GOT3 (cell line): Measurements from ENCODE around the gene PIK3AP1.

ENCODE experiments used
- DNase-seq: peaks from one replicate; lab custom pipeline; 2025; ENCODE audit warnings: mixed read lengths; lab: John Stamatoyannopoulos, UW

The PIK3AP1 gene

DNA sequence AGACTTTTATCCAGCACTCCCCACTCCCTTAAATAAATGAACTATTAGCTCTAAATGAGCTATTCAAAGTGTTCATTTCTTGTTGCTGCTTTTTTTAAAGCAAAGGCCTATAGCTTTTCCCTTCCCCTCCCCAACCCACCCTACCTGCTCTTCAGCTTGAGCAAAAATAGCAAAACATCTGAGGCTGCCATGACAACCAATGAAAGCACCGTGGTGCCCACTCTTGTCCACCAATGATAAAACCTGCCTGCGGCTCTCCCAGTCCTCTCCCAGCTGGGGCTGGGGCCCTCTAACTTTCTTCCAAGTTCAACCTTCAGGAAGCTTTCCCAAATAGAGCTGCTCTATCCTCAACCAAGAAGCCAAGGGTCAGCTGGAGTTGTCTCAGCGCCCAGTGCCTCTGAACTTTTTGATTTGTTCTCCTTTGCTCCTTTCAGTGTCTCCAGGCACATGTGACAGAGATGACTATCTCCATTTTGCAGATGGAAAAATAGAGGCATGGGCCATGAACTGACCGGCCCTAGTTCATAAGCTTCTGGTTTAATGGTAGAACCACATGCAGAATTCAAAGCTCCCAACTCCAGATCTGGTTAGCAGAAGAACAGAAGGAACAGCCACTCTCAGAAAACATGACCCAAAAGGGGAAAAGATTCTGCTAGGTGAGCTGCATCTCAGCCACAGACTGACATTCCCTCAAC lies 47.7 kb downstream of the PIK3AP1 start:
- DNase-seq: no peak

DNA sequence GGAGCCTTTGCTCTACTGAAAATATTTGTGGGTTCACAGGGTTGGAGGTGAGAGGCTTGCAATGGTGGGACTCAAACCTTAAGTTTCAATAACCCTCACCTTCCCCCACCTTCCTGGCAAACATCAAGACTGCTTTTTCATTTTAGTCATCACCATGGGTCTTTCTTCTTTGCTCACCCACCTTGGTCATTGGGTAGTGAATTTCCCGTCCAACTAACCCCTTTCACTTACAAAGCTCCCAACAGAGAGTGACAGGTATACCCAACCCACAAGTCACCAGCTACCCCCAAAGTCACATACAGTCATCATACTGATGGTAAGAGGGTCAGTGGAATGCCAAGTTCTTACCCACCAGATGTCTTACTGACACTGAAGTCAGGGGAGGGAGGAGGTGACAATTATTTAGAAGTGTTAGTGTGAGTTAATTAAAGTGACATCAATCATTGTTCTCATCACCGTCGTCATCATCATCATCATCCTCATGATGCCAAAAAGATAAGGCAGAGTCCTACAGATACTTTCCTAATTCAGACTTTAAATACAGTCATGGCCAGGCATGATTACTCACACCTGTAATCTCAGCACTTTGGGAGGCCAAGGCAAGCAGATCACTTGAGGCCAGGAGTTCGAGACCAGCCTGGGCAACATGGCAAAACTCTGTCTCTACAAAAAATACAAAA lies 49.0 kb downstream of the PIK3AP1 start:
- no peak for DNase-seq

DNA sequence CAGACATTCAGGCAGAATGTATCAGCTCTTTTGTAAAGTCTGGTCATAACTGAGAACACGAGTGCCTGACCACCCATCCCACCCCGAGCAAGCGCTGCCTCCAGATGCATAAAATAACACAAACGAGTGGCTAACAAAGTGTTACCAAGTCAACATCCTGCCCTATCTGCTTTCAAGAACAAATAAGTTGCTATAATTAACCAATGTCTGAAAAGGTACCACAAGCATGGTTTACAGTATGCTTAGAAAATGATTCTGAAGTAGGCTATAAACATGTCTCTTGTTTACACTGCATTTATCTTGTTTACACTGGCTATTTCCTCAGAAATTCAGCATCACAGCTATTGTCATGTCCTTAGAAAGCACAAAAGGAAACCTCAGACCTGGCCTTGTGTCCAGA lies 49.5 kb downstream of the PIK3AP1 start:
- no peak for DNase-seq

DNA sequence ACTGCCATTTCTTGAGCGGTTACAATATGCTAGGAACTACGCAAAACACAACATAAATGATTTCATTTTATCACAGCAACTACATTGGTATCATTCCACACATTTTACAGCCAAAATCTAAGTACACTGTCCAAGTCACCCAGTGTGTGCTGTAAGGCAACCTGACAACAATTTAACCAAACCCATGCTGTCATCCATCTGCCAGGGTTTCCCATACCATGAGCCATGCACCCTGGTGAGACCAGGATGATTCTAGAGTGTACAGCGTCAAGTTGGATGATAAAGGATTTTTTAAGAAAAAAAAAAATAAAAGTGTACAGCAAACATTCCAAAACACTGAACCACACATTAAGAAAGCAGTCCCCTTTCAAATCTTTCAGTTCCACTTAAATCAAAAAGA lies 52.9 kb downstream of the PIK3AP1 start:
- DNase-seq: no peak

DNA sequence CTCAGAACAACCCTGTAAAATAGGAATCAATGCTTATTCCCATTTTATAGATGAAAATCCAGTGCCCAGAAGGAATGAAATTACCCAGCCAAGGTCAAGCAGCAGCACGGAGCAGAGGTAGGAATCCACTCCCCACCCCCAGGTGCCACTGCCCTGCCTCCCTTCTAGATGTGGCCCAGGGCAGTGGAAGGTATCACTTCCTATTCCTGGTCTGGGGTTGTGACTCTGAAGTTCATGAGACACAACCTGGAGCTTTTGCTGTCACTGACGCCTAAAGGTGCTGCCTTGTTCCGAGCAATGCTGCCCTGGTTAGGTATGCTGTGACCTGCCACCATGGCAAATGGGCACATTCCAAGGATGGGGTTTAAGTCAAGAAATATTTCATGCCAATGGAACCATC lies 53.6 kb downstream of the PIK3AP1 start:
- no peak for DNase-seq

DNA sequence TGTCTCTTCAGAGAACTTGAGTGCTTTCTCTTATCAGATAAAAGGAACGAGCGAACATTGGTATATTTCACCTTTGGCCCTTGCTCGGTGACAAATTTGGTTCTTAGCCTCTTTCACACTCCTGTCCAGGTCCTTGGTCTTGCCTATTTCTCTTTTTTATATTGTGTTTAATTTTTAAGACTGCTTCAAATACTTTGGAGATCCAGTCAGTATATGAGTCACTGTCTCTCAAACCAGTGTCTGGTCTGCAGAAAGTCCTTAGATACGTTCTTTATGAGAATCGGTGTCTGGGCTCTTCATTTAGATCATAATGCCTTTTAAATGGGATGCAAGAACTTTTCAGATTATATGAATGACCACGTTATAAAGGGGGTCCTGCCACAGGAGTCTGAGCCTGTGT lies 55.0 kb downstream of the PIK3AP1 start:
- no peak for DNase-seq

DNA sequence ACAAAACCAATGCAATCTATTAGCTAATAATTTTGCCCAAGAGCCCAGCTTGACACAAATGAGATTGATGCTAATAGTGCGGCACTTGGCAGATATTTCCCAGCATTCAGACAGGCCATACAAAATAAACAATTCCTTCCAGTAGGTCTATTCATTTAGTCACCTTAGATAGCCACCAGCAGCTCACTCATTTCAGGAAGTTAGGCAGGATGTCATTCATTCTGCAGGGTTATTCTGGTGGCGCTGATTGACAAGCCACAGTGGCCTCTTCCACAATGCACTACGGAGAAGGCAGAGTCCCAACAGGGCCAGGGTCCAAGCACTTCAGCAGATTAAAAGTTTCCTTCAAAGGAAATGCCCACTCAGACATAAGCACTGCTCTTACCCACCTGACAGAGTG lies 55.8 kb downstream of the PIK3AP1 start:
- no peak for DNase-seq

DNA sequence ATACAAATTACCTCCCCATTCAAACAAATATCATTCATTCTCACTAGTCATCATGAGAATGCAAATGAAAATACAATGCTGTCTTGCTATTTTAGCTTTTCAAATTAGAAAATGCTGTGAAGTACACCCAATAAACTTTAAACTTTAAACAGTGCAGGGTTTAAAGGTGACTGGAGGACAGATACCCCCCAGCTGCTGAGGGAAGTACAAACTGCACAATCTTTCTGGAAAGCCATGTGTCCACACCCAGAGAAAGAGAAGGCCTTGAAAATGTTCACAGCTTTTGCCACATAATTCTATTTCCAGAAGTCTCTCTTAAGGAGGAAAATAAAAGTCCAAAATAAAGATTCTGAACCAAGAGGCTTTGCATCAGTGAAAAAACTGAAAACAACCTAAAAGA lies 56.5 kb downstream of the PIK3AP1 start:
- DNase-seq: no peak

DNA sequence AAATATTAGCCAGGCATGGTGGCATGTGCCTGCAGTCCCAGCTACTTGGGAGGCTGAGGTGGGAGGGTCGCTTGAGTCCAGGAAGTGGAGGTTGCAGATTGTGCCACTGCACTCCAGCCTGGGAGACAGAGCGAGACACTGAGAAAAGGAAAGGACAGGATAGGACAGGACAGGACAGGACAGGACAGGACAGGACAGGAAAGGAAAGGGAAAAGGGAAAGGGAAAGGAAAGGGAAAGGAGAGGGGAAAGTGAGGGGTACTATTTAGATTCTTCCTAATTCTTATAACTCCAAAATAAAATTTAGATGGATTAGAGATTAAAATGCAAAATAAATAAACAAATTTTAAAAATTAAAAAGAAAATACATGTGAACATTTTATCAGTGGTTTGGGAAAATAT lies 58.7 kb downstream of the PIK3AP1 start:
- DNase-seq: no peak

DNA sequence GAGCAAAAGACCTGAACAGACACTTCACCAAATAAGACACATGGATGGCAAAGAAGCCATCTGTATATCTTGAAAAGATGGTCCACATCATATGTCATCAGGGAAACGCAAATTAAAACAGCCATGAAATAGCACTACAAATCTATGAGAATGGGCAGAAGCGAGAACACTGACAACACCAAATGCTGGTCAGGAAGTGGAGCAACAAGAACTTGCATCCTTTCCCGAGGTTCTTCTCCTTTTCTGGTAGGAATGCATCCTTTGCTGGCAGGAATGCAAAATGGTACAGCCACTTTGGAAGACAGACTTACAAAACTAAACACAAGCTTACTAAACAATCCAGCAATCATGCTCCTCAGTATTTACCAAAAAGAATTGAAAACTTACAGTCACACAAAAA lies 60.0 kb downstream of the PIK3AP1 start:
- no peak for DNase-seq

DNA sequence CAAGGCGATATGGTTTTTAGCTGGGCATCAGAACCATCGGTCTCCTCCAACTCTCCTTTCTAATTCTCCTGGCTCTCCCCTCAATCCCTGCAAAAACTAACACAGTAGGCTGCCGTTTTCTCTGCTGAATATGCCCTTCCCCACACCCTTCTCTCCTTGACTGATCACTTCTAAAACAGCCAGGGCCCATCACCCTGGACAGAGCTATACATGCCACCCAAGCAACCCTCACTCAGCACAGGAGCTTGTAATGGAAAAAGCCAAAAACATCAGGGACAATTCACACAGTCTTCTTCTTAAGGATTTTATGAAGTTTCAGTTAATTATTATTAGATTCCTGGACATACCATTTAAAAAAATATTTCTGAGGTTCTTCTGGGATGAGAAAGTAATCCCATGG lies 61.5 kb downstream of the PIK3AP1 start:
- DNase-seq: no peak

DNA sequence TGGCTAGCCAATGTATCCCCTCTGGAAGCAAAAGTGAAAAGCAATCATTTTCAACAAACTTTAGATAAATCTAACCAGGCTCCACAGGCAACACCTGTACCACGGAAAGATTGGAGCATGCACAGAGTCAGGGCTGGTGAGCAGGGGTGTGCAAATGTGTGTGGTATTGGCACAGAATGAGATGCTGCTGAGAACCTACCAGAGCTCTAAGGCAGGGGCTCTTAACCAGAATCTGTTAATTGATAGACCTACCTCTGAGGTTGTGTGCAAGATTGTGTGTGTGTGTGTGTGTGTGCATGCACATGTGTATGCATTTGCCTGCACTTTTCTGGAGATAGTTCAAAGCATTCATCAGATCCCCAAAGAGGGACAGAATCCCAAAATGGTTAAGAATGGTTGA lies 62.9 kb downstream of the PIK3AP1 start:
- no peak for DNase-seq

DNA sequence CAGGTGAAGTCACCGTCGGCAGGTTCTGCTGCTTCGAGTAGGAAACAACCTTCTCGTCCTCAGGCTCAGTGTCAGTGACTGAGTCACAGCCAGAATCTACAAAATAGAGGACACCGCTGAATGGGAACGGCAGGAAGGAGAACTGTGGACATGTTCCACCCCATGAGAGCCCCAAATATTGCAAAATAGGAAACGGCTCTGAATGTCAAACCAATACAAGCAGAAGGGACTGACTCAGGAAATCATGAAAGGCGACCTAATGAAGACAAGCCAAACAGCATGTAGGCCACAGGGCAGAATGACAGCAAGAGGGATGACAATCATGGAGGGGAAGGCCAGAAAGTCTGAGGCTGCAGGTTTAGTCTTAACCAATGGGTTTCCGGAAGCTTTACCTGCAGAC lies 63.5 kb downstream of the PIK3AP1 start:
- no peak for DNase-seq

DNA sequence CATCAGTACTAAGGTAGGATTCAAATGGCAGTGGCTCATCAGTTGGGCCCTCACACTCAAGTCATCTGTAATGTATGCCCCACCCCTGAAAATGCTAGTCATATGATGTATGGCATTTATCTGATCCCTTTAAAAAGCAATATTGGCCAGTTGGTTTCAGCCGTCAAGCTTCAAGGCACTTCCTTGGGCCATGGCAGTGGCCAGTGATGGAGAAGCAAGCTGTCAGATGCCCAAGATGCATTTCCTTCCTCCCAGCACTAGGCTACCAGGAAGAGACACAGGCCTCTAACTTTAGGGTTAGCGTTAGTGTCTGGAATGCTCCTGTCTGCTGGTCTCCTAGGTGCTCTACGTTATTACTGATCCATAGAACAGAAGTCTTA lies 64.1 kb downstream of the PIK3AP1 start:
- DNase-seq: no peak

DNA sequence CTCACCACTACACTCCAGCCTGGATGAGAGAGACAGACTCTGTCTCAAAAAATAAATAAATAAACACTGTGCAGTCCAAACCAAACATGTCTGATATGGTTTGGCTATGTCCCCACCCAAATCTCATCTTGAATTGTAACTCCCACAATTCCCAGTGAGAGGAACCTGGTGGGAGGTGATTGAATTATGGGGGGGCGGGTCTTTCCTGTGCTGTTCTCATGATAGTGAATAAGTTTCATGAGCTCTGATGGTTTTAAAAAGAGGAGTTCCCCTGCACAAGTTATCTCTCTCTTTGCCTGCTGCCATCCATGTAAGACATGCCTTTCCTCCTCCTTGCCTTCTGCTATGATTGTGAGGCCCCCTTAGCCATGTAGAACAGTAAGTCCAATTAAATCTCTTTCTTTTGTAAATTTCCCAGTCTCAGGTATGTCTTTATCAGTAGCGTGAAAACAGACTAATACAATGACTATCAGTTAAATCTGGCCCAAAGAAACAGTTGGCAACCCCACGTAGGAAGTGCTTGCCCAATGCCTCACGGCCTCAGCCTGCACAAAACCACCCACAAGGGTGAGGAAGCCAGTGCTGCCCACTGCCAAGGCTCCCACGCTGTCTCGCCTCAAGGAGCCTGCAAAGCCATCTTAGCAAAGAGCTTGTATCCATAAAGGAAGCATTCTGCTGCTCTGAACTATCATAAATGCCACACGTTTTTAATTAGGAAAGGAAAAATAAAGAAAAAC lies 64.7 kb downstream of the PIK3AP1 start:
- no peak for DNase-seq

DNA sequence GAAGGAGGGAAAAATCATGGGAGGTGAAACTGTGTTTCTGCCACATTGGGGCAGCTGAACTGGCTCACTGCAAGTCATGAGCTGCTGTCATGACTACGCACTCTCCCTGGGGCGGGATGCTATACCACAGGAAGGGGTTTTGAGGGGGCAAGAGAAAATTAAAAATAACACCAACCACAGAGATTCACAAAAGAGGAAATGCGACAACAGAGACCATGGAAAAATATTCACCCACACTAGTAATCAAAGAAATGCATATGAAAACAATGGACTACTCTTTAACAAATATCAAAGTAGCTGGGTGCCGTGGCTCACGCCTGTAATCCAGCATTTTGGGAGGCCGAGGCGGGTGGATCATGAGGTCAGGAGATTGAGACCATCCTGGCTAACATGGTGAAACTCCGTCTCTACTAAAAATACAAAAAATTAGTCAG lies 68.3 kb downstream of the PIK3AP1 start:
- DNase-seq: no peak

DNA sequence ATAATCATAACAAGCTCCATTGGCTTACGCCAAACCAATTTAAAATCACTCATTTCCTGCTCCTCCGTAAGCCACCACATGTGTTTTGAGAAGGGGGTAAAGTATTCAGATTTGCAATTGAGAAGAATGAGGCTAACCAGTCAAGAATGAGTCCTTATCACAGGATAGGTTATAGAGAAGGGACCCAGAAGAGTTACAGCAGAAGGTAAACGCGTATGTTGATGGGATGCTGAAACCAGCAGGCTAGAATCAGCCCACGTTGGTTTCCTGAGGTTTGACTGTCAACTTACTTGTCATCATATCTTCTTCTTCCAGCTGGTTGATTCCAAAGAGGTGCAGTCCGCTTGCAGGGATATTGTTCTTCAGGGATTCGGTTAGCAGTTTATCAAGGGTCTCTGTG lies 69.4 kb downstream of the PIK3AP1 start:
- no peak for DNase-seq

DNA sequence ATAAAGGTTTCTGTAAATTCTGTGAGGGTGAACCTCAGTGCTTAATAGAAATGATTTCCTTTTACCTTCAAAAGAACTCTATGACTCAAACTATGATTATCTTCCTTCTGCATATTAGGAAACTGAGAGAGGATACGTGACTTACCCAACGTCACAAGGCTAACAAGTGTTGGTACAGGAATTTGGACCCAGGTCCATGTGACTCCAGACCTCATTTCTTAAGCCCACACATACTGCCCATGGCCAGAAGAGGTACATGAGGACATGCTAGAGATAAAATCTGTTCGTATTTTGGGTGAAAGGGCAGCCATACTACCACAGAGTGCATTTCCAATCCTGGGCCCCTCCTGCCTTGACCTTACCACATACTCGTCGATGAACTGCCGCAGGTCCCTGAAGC lies 72.0 kb downstream of the PIK3AP1 start:
- DNase-seq: no peak

DNA sequence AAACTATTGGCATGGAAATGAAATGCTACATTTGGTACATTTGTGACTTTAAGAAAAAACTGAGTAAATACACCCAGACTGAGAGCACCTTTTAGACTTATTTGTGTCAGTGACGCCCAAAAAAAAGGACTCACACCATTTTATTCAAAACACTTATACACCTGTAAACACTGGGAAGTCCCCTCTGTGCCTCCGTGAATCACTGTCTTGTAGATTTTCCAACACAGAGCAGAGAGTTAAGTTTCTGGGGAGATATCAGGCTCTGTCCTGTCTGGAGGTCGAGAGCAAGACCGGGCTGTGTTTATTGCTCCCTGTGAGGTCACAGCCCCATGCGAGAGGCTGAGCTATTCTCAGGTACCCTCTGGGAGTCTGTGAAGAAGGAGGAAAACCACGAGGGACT lies 72.8 kb downstream of the PIK3AP1 start:
- DNase-seq: no peak

DNA sequence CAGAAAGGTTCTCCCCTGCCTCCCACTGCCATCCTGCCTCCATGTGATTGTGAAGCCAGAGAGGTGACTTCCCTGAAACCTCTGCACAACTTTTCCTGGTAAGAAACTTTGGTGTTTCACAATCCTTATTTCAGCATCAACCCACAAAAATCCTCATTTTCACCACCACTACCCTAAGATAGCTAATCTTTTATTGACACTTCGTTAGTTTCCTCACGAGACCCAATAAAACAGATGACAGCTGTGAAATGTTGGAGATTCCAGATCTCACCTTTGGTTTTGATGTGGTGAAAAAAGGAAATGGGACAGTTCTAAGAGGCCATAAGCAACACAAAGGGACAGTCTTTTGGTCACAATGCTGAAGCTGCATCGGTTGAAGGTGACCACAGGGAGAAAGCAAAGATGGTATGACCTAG lies 73.6 kb downstream of the PIK3AP1 start:
- no peak for DNase-seq

DNA sequence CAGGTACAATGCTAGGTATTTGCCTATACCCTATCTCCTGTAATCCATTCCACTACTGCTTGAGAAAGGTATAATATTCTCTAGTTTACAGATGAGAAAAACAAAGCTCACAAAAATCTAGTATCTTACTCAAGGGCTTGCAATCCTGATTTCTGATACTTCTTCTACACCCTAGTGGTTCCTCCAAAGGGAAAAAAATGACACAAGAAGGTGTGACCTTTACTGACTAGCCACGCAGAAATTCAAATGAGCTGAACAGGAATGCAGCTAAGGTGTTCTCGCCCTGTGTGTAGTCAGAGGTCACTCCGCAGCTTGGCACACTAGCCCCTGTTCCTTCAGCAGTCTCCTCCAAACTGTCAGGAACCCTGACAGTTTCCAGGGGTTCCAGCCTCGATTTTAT lies 74.0 kb downstream of the PIK3AP1 start:
- DNase-seq: no peak

DNA sequence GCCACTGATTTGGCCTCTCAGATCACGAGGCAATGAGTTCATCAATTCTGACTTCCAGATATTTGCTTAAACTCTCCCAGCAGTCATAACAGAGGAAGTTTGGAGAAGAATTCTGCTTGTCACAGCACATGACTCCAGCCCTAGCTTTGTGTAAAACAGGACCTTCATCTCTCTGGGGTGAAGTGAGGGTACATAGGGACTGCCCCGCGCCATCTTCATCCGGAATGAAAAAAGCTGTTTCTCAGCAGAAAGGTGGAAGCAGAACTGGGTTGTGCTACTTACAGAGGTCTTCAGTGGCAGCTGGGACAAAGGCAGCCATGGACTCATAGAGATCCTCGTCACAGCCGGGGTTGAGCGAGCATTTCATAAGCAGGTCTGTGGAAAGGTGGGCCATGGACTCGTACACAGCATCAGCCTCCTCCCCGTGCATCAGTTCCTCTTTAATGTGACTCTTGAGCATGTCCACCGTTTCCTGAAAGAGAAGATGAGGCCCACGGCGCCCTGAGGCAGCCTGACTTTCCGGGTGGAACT lies 75.1 kb downstream of the PIK3AP1 start:
- no peak for DNase-seq

DNA sequence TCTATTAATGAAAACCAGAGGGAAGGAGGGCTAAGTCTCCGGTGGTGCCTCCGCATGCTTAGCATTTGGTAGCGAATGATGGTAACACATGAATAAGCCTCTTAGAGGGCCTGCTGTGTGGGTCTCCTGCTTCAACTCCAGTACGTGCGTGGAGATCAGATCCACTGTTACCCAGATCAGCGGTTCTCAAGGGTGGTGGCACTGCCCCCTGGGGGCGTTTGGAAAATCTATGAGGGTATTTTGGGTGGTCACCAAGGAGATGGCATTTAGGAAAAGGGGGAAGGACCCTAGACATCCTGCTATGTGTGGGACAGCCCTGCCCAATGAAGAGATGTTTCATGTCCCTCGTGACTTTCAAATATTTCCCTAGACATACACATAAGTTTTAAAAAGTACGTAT lies 76.4 kb downstream of the PIK3AP1 start:
- DNase-seq: no peak
